Cardiac muscle cell (in vitro differentiated cells and primary cell): Measurements from ENCODE around the gene RTN1. TPM values are rescaled to one million over a fixed set of nuclear protein-coding genes. Genes with fewer than 3 reads are reported as not detected.

Experiments
- DNase-seq, 2 donors: peaks; one replicate each; pipeline versions ENCODE4 v3.0.0 to v3.0.0-alpha.2; 2010 to 2017; ENCODE audit warnings: low read depth in 1 of 2, low spot score in 1 of 2
- H3K27ac ChIP-seq: fragments of 200-600 bp; sonication (generic); 2 replicates; pipeline ENCODE4 v1.5.1; 2016
- H3K27me3 ChIP-seq: fragments of 200-600 bp; sonication (generic); 2 replicates; pipeline ENCODE4 v1.6.0; 2016; ENCODE audit warnings: control low read depth
- H3K36me3 ChIP-seq: fragments of 200-600 bp; sonication (generic); 2 replicates; pipeline ENCODE4 v1.5.1; 2016; ENCODE audit warnings: control low read depth
- H3K4me1 ChIP-seq: fragments of 200-600 bp; sonication (generic); 2 replicates; pipeline ENCODE4 v1.8.1; 2017; ENCODE audit warnings: low read depth, mild to moderate bottlenecking, mixed run types
- H3K4me3 ChIP-seq: fragments of 200-600 bp; sonication (generic); 2 replicates; pipeline ENCODE4 v1.5.1; 2016; ENCODE audit warnings: mild to moderate bottlenecking
- H3K9me3 ChIP-seq: fragments of 200-600 bp; sonication (generic); 2 replicates; pipeline ENCODE4 v1.5.1; 2017; ENCODE audit warnings: low read depth, mild to moderate bottlenecking, control low read depth
- polyA plus RNA-seq: library from polyadenylated mRNA; unstranded; fragments of >200 nt; fragmentation: Nextera tagmentation; extraction: Ambion mirVana; gene quantifications from 2 replicates; pipeline ENCODE4 v1.2.1, GENCODE V29; 2016
- total RNA-seq: library from RNA; depleted of rRNA; stranded (reverse); fragments of >200 nt; gene quantifications from 2 replicates; pipeline ENCODE4 v1.2.3, GENCODE V29; 2016
- TF ChIP-seq, protein P1 (sequence below): IDR thresholded peaks from 2 replicates; pipeline ENCODE4 v1.5.1; 2012; ENCODE audit warnings: low read depth, mild to moderate bottlenecking, low read length

RTN1 gene
- total and polyA plus RNA-seq, 2 experiments from 2014 or later: 1.5 to 3.4 TPM

DNA sequence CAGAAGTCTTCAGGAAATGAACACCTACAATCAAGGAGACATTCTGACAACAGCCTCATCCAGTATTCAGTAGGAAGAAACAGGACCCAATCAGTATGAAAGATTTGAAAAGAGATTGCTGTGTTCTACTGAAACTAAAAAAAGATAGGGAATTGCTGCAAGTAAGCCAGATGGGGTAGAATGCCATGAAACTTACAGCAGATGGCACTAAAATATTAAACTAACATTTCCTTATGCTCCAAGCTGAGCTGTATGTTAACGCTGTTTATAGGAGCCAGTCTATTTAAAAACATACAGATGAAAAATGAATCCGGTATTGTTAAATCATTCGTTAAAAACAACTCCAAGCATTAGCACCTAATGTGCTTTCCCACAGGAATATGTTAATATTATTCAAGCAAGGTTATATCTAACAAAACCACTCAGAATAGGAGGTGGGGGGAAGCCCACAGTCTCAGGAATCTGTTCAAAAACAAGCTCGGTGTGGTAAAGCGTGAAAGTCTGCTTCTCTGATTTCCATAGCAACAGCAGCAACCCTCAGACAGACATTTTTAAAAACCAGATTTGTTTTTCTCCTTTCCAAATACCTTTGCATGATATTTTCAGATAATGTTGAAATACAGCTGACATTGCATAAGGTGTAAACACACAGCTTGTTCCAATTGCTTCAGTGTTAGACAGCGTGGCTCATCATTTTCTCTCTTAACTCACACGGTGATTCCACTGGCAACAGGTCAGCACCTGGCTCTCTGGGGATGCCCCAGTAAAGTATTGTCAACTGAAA is 162.6 kb downstream of the RTN1 start:
- no peak overlapping the region for H3K4me3 ChIP-seq
- peak in 1 of 2 donors; percentile 36 for DNase-seq
- H3K36me3 ChIP-seq: no peaks in the 10 kb centered on the region
- TF ChIP-seq, protein P1, sequence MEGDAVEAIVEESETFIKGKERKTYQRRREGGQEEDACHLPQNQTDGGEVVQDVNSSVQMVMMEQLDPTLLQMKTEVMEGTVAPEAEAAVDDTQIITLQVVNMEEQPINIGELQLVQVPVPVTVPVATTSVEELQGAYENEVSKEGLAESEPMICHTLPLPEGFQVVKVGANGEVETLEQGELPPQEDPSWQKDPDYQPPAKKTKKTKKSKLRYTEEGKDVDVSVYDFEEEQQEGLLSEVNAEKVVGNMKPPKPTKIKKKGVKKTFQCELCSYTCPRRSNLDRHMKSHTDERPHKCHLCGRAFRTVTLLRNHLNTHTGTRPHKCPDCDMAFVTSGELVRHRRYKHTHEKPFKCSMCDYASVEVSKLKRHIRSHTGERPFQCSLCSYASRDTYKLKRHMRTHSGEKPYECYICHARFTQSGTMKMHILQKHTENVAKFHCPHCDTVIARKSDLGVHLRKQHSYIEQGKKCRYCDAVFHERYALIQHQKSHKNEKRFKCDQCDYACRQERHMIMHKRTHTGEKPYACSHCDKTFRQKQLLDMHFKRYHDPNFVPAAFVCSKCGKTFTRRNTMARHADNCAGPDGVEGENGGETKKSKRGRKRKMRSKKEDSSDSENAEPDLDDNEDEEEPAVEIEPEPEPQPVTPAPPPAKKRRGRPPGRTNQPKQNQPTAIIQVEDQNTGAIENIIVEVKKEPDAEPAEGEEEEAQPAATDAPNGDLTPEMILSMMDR: peak; percentile 25
- H3K9me3 ChIP-seq: no peaks in the 10 kb centered on the region
- no peaks in the 10 kb centered on the region for H3K27me3 ChIP-seq
- H3K4me1 ChIP-seq: no peaks in the 10 kb centered on the region
- no peak overlapping the region for H3K27ac ChIP-seq

GRCh38 chr14:59705866-59706265 is 164.7 kb downstream of the RTN1 start:
- TF ChIP-seq, protein P1: no peak

GRCh38 chr14:59705245-59705644 is 165.3 kb downstream of the RTN1 start:
- Histone ChIP-seq H3K36me3 (no peaks in the 10 kb centered on the region), H3K27ac (no peak overlapping the region), H3K4me1 (no peaks in the 10 kb centered on the region), H3K9me3 (no peaks in the 10 kb centered on the region), H3K4me3 (no peak overlapping the region), H3K27me3 (no peaks in the 10 kb centered on the region)
- no peak for DNase-seq
- TF ChIP-seq, protein P1: no peak

More at GRCh38 chr14:59705866-59706265, 164.7 kb downstream of the RTN1 start:
- no peak for DNase-seq
- Histone ChIP-seq H3K9me3 (no peaks in the 10 kb centered on the region), H3K27ac (no peak overlapping the region), H3K4me1 (no peaks in the 10 kb centered on the region), H3K36me3 (no peaks in the 10 kb centered on the region), H3K27me3 (no peaks in the 10 kb centered on the region), H3K4me3 (no peak overlapping the region)

DNA sequence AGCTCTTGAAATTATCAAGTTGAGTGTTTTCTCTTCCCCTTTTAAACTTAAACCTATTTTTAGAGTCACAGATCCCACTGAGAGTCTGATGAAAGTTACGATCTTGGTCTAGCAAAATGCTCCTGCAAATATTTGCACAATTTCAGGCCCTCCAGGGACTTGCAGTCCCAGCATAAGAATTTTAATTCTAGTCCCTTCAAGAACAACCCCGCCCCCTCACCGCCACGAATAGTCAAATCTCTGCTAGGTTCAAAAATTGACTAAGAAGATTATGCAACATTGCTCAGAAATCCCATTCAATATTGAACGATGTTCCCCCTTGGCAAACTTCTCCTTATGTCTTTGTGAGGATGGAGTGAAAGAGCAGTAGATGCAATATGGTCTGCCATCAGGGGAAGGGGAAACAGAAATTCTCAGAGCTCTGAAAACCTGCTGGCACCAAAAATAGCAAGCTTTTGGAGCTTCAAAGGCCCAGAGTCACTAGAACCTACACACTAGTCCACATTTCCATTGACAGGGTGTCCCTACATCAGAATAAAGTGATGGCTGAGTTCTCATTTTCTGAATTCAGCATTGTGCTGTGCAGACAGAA is 166.4 kb downstream of the RTN1 start:
- H3K27ac ChIP-seq: no peak overlapping the region
- H3K36me3 ChIP-seq: no peaks in the 10 kb centered on the region
- H3K9me3 ChIP-seq: no peaks in the 10 kb centered on the region
- no peaks in the 10 kb centered on the region for H3K4me1 ChIP-seq
- DNase-seq: no peak
- TF ChIP-seq, protein P1: no peak
- no peaks in the 10 kb centered on the region for H3K27me3 ChIP-seq
- H3K4me3 ChIP-seq: no peak overlapping the region

DNA sequence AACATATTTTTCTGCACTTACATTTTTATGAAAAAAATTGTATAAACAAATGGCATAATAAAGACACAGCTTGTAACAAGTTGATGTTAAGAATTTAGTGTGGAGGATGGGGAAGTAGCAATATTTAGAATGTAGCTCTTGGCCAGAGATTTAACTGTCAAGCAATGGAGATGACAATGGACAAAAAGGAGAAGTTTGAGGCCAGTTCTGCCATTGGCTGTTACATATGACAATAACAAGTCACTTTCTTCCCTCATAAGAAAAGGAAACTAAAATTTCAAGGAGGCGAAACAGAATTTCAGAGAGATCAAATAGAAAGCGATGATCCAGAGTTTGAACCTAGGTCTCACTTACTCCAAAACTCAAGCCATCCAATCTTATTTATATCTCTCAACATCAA is 171.1 kb downstream of the RTN1 start:
- DNase-seq: no peak
- H3K9me3 ChIP-seq: no peaks in the 10 kb centered on the region
- H3K4me3 ChIP-seq: no peak overlapping the region
- no peaks in the 10 kb centered on the region for H3K27me3 ChIP-seq
- H3K4me1 ChIP-seq: no peaks in the 10 kb centered on the region
- TF ChIP-seq, protein P1: no peak
- no peaks in the 10 kb centered on the region for H3K36me3 ChIP-seq
- no peak overlapping the region for H3K27ac ChIP-seq
